ENCODE data around the gene ZC3H7A. TPM values are rescaled to one million over a fixed set of nuclear protein-coding genes. Genes with fewer than 3 reads are reported as not detected.

ZC3H7A gene
- total and polyA plus RNA-seq, 4 donors = 12.4 to 37.7 (median 24.7) TPM

- H3K36me3 ChIP-seq (ENCODE audit: control insufficient read depth in 4 of 4, insufficient read depth in 3 of 4, low read depth in 1 of 4, low read length in 3 of 4) = peaks cover 0 to 42% (median 37%) of the 10 kb centered on the region in 4 donors
- no peak overlapping the region for H3K4me3 ChIP-seq (ENCODE audit: low read depth in 1 of 3, low read length in 3 of 3)
- no peaks in the 10 kb centered on the region for H3K27me3 ChIP-seq (ENCODE audit: control insufficient read depth in 4 of 4, insufficient read depth in 4 of 4, low read length in 3 of 4)
- no peak for DNase-seq (ENCODE audit: low spot score)
- peaks cover 3 to 37% (median 27%) of the 10 kb centered on the region in 4 donors for H3K4me1 ChIP-seq (ENCODE audit: control insufficient read depth in 4 of 4, insufficient read depth in 4 of 4, low read length in 3 of 4)
- WGBS = 52% methylated on average over 10 of the region's 10 CpGs
- H3K27ac ChIP-seq (ENCODE audit: low read depth in 1 of 2, low read length in 2 of 2) = peak overlapping the region in 1 of 2 donors; percentile 4
- H3K9ac ChIP-seq (ENCODE audit: low read depth in 1 of 2, low read length in 2 of 2) = peak overlapping the region in 1 of 2 donors; percentile 43
- TF ChIP-seq, protein P1, sequence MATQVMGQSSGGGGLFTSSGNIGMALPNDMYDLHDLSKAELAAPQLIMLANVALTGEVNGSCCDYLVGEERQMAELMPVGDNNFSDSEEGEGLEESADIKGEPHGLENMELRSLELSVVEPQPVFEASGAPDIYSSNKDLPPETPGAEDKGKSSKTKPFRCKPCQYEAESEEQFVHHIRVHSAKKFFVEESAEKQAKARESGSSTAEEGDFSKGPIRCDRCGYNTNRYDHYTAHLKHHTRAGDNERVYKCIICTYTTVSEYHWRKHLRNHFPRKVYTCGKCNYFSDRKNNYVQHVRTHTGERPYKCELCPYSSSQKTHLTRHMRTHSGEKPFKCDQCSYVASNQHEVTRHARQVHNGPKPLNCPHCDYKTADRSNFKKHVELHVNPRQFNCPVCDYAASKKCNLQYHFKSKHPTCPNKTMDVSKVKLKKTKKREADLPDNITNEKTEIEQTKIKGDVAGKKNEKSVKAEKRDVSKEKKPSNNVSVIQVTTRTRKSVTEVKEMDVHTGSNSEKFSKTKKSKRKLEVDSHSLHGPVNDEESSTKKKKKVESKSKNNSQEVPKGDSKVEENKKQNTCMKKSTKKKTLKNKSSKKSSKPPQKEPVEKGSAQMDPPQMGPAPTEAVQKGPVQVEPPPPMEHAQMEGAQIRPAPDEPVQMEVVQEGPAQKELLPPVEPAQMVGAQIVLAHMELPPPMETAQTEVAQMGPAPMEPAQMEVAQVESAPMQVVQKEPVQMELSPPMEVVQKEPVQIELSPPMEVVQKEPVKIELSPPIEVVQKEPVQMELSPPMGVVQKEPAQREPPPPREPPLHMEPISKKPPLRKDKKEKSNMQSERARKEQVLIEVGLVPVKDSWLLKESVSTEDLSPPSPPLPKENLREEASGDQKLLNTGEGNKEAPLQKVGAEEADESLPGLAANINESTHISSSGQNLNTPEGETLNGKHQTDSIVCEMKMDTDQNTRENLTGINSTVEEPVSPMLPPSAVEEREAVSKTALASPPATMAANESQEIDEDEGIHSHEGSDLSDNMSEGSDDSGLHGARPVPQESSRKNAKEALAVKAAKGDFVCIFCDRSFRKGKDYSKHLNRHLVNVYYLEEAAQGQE (IDR thresholded peaks at IDR 0.05) = no peak
- TF ChIP-seq TAF1 (conservative IDR thresholded peaks at IDR 0.05) (no peak), EGR1 (IDR thresholded peaks at IDR 0.05; ENCODE audit: low read depth in 2 of 2) (no peak), HNF4A (conservative IDR thresholded peaks at IDR 0.05) (no peak), NR2F2 (IDR thresholded peaks at IDR 0.05) (no peak)
- no peaks in the 10 kb centered on the region for H3K9me3 ChIP-seq (ENCODE audit: control insufficient read depth in 4 of 4, low read length in 3 of 4)
Observed at GRCh38 chr16:11757671-11758545, 39.1 kb downstream of the ZC3H7A start.

DNA sequence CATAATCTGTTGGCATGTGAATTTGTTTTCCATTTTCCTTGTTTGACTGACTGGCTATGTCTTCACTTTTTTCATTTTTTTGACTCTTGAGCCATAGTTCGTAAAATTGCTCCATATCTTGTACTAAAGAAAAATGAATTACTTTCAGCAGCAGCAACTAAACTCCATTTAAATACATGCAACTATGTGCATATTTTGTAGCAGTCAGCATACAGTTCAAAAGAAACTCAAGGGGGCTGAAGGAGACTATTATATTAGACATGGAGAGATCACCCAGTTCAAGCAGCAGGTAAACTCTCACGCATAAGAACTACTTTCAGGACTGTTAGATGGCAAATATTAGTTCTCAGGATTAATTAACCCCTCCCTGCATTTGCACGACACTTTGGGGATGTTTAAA is 40.8 kb downstream of the ZC3H7A start:
- WGBS = 89% methylated on average over 3 of the region's 3 CpGs
- no peak overlapping the region for H3K9ac ChIP-seq (ENCODE audit: low read depth in 1 of 2, low read length in 2 of 2)
- peaks cover 3 to 37% (median 34%) of the 10 kb centered on the region in 4 donors for H3K36me3 ChIP-seq (ENCODE audit: control insufficient read depth in 4 of 4, insufficient read depth in 3 of 4, low read depth in 1 of 4, low read length in 3 of 4)
- H3K4me3 ChIP-seq (ENCODE audit: low read depth in 1 of 3, low read length in 3 of 3) = no peak overlapping the region
- H3K4me1 ChIP-seq (ENCODE audit: control insufficient read depth in 4 of 4, insufficient read depth in 4 of 4, low read length in 3 of 4) = peaks cover 3 to 39% (median 27%) of the 10 kb centered on the region in 4 donors
- H3K27me3 ChIP-seq (ENCODE audit: control insufficient read depth in 4 of 4, insufficient read depth in 4 of 4, low read length in 3 of 4) = no peaks in the 10 kb centered on the region
- no peak for TF ChIP-seq YY1 (IDR thresholded peaks at IDR 0.05)
- no peak for TF ChIP-seq JUND (IDR thresholded peaks at IDR 0.05)
- TF ChIP-seq RAD21 (IDR thresholded peaks at IDR 0.05) = no peak
- TF ChIP-seq FOXA2 (IDR thresholded peaks at IDR 0.05) = no peak
- no peak for TF ChIP-seq RXRA (IDR thresholded peaks at IDR 0.05)
- TF ChIP-seq TAF1 (conservative IDR thresholded peaks at IDR 0.05) = no peak
- TF ChIP-seq SP1 (IDR thresholded peaks at IDR 0.05) = no peak
- TF ChIP-seq, protein P2, sequence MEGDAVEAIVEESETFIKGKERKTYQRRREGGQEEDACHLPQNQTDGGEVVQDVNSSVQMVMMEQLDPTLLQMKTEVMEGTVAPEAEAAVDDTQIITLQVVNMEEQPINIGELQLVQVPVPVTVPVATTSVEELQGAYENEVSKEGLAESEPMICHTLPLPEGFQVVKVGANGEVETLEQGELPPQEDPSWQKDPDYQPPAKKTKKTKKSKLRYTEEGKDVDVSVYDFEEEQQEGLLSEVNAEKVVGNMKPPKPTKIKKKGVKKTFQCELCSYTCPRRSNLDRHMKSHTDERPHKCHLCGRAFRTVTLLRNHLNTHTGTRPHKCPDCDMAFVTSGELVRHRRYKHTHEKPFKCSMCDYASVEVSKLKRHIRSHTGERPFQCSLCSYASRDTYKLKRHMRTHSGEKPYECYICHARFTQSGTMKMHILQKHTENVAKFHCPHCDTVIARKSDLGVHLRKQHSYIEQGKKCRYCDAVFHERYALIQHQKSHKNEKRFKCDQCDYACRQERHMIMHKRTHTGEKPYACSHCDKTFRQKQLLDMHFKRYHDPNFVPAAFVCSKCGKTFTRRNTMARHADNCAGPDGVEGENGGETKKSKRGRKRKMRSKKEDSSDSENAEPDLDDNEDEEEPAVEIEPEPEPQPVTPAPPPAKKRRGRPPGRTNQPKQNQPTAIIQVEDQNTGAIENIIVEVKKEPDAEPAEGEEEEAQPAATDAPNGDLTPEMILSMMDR (IDR thresholded peaks at IDR 0.05; ENCODE audit: low read depth, low read length, missing input control) = no peak
- TF ChIP-seq GABPA (IDR thresholded peaks at IDR 0.05 in 1 of 2, conservative IDR thresholded peaks at IDR 0.05 in 1 of 2) = no peak
- TF ChIP-seq, protein P1 (IDR thresholded peaks at IDR 0.05) = no peak
- no peak for TF ChIP-seq HNF4A (conservative IDR thresholded peaks at IDR 0.05)
- no peak for DNase-seq (ENCODE audit: low spot score)
- H3K9me3 ChIP-seq (ENCODE audit: control insufficient read depth in 4 of 4, low read length in 3 of 4) = no peaks in the 10 kb centered on the region
- no peak overlapping the region for H3K27ac ChIP-seq (ENCODE audit: low read depth in 1 of 2, low read length in 2 of 2)
